ENCODE results near the gene OR56B1. TPM values are rescaled to one million over a fixed set of nuclear protein-coding genes. Genes with fewer than 3 reads are reported as not detected.
"Not testable (repeated sequence)": the region's sequence is repeated elsewhere in the genome, so short reads cannot be mapped to it uniquely, and the experiment has no call there.

The OR56B1 gene
- total and polyA plus RNA-seq, 7 donors, result not detected

DNA sequence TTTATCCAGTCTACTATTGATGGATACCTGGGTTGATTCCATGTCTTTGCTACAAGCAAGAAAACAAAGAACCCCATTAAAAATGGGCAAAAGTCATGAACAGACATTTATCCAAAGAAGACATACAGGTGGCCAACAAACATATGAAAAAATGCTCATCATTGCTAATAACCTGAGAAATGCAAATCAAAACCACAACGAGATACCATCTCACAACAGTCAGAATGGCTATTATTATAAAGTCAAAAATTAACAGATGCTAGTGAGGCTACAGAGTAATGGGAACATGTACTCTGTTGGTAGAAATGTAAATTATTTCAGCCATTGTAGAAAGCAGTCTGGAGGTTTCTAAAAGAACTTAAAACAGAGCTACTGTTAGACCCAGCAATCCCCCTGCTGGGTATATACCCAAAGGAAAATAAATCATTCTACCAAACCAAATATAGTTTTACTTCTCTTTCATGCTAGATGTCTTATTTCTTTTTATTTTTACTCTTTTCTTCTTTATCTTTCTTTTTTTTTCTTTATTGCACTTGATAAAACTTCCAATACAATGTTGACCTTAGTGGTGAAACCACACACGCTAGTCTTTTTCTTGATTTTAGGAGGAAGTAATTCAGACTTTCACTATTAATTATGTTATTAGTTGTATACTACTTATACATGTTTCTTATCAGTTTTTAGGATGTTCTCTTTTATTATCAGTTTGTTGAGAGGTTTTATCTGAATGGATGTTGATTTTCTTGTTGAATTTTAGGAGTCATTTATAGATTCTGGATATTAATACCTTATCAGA, 32.3 kb upstream of the OR56B1 start:
- intact Hi-C loops (cut with DNase I), result no loop called here
- peaks cover 0 to 9% of the 10 kb centered on the region in 2 donors for H3K36me3 ChIP-seq (ENCODE audit: insufficient read depth in 1 of 2, low read depth in 1 of 2)
- DNase-seq (no peak), ATAC-seq (no peak)
- TF ChIP-seq, protein P1, sequence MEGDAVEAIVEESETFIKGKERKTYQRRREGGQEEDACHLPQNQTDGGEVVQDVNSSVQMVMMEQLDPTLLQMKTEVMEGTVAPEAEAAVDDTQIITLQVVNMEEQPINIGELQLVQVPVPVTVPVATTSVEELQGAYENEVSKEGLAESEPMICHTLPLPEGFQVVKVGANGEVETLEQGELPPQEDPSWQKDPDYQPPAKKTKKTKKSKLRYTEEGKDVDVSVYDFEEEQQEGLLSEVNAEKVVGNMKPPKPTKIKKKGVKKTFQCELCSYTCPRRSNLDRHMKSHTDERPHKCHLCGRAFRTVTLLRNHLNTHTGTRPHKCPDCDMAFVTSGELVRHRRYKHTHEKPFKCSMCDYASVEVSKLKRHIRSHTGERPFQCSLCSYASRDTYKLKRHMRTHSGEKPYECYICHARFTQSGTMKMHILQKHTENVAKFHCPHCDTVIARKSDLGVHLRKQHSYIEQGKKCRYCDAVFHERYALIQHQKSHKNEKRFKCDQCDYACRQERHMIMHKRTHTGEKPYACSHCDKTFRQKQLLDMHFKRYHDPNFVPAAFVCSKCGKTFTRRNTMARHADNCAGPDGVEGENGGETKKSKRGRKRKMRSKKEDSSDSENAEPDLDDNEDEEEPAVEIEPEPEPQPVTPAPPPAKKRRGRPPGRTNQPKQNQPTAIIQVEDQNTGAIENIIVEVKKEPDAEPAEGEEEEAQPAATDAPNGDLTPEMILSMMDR (IDR thresholded peaks at IDR 0.05), result no peak
- no peaks in the 10 kb centered on the region for H3K4me1 ChIP-seq
- H3K9me3 ChIP-seq, result no peaks in the 10 kb centered on the region
- WGBS, 3 donors, result 92 to 97% (median 92%) methylated on average over 2 of the region's 2 CpGs
- H3K27me3 ChIP-seq (ENCODE audit: insufficient read depth in 3 of 3, low read length in 2 of 3), result no peaks in the 10 kb centered on the region
- no peak overlapping the region for H3K27ac ChIP-seq
- H3K4me3 ChIP-seq, result no peak overlapping the region

DNA sequence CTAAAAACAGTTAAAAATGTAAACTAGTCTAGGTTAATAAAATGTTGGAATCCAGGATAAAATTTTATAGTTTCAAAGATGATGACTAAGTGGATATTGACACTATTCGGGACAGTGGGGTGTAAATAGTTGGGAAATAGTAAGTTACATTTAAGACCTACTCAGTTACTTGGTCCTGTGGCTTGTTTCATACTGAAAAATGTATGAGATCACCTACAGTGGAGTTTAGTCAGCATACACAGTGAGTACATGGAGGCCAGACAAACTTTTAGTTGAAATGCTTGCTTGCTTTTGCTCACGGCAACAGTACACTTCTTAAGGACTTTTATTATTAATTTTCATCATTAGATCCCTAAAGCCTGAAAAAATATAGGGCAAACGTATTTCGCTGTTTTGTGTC, 30.6 kb upstream of the OR56B1 start:
- Histone ChIP-seq H3K27me3 (ENCODE audit: insufficient read depth in 3 of 3, low read length in 2 of 3) (no peaks in the 10 kb centered on the region), H3K4me3 (no peak overlapping the region), H3K4me1 (no peaks in the 10 kb centered on the region), H3K27ac (no peak overlapping the region), H3K36me3 (ENCODE audit: insufficient read depth in 1 of 2, low read depth in 1 of 2) (peaks cover 0 to 18% of the 10 kb centered on the region in 2 donors), H3K9me3 (no peaks in the 10 kb centered on the region)
- TF ChIP-seq, protein P1 (IDR thresholded peaks at IDR 0.05), result no peak
- DNase-seq, result no peak
- WGBS, 3 donors, result 83 to 94% (median 92%) methylated on average over 4 of the region's 4 CpGs
- ATAC-seq, result no peak
- intact Hi-C loops (cut with DNase I), result no loop called here

DNA sequence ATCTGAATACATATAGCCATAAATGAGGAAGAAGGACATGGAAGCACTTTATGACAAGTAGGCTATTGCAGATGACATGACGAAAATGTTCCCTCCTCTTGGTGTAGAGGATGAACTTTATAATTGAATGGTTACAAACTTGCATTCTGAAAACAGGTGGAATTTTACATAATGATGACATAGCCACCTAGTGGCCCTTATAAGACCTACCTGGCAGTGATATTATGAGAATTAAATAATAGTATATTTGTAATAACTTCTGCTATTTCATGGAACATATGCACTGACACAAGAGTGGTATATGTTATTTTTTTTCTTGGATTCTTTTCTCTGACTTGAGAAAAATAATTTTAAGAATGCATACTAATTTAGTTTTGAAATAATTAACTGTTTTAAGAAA, 23.7 kb upstream of the OR56B1 start:
- no peak overlapping the region for H3K27ac ChIP-seq
- peaks cover 2 to 11% of the 10 kb centered on the region in 2 donors for H3K36me3 ChIP-seq (ENCODE audit: insufficient read depth in 1 of 2, low read depth in 1 of 2)
- H3K4me1 ChIP-seq, result no peaks in the 10 kb centered on the region
- no peaks in the 10 kb centered on the region for H3K9me3 ChIP-seq
- TF ChIP-seq, protein P1 (IDR thresholded peaks at IDR 0.05), result peak; percentile 5
- no peaks in the 10 kb centered on the region for H3K27me3 ChIP-seq (ENCODE audit: insufficient read depth in 3 of 3, low read length in 2 of 3)
- intact Hi-C loops (cut with DNase I), result no loop called here
- ATAC-seq (no peak), DNase-seq (no peak)
- WGBS, 3 donors, result 75 to 94% (median 77%) methylated on average over 1 of the region's 1 CpG
- no peak overlapping the region for H3K4me3 ChIP-seq

DNA sequence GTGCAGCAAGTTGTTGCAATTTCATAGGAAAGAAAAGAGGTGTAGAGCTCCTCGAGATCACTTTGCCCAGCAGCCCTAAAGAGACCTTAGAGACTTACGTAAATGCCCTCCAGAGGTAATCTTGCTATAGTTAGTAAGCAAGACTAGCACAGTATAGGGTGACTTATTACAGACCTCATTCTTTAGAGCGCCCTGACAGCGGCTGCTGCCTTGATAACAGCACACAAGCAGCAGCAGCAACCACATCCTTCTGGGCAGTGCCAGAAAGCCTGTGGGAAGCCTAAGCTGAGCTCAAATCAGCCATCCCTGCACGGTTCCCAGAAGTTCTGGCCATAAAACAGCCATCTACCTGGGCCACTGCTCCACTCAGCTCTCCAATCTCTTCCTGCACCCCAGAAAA, 22.6 kb upstream of the OR56B1 start:
- ATAC-seq, result no peak

DNA sequence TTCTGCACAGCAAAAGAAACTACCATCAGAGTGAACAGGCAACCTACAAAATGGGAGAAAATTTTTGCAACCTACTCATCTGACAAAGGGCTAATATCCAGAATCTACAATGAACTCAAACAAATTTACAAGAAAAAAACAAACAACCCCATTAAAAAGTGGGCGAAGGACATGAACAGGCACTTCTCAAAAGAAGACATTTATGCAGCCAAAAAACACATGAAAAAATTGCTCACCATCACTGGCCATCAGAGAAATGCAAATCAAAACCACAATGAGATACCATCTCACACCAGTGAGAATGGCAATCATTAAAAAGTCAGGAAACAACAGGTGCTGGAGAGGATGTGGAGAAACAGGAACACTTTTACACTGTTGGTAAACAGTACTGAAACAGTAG, 19.7 kb upstream of the OR56B1 start:
- WGBS, 3 donors, result 50 to 90% (median 89%) methylated on average over 1 of the region's 1 CpG
- H3K4me3 ChIP-seq; H3K27ac ChIP-seq; intact Hi-C loops (cut with DNase I); DNase-seq; H3K9me3 ChIP-seq; H3K36me3 ChIP-seq (ENCODE audit: insufficient read depth in 1 of 2, low read depth in 1 of 2); ATAC-seq; H3K4me1 ChIP-seq; H3K27me3 ChIP-seq (ENCODE audit: insufficient read depth in 3 of 3, low read length in 2 of 3): not testable (repeated sequence)

More for the DNA sequence above, 22.6 kb upstream of the OR56B1 start:
- DNase-seq, result no peak
- Histone ChIP-seq H3K9me3 (no peaks in the 10 kb centered on the region), H3K27ac (no peak overlapping the region), H3K4me3 (no peak overlapping the region), H3K27me3 (ENCODE audit: insufficient read depth in 3 of 3, low read length in 2 of 3) (no peaks in the 10 kb centered on the region), H3K4me1 (no peaks in the 10 kb centered on the region), H3K36me3 (ENCODE audit: insufficient read depth in 1 of 2, low read depth in 1 of 2) (peaks cover 2 to 11% of the 10 kb centered on the region in 2 donors)
- TF ChIP-seq, protein P1 (IDR thresholded peaks at IDR 0.05), result no peak
- WGBS, 3 donors, result 71 to 75% (median 72%) methylated on average over 5 of the region's 5 CpGs
- intact Hi-C loops (cut with DNase I), result no loop called here

Measured in psoas muscle (tissue), 8 donors.